OCI-LY7 (cell line): ENCODE data around the gene PRRT1B.

Experiments
- EZH2phosphoT487 ChIP-seq: fragments of 200-600 bp; sonication (generic); IDR thresholded peaks from 2 replicates; pipeline ENCODE4 v1.6.1; 2018; ENCODE audit warnings: low read depth, borderline replicate concordance, mild to moderate bottlenecking, mixed run types, antibody characterized with exemption, low read length, moderate library complexity, mixed read lengths
- TF ChIP-seq, protein P1 (sequence below): fragments of 200-600 bp; sonication (generic); conservative IDR thresholded peaks from 2 replicates; pipeline ENCODE4 v1.5.1; 2014; ENCODE audit warnings: mild to moderate bottlenecking, antibody characterized with exemption, low read length, moderate library complexity, mixed read lengths

DNA sequence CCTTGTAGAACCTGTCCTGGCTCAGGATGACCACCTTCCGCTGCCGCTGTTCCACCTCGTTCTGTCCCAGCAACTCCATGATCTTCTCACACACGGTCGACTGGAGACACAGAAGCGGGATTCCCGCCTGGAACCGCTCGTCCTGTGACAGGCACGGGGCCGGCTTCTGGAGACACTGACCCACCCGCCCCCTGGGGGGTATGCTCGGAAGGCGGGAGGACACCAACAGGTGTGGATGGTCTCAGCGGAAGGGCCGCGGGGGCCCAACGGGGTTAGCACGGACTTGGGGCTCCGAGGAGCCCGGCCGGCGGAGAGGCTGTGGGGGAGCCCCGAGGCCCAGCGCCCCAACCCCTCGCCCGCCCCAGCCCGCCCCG, 14.8 kb upstream of the PRRT1B start:
- TF ChIP-seq, protein P1, sequence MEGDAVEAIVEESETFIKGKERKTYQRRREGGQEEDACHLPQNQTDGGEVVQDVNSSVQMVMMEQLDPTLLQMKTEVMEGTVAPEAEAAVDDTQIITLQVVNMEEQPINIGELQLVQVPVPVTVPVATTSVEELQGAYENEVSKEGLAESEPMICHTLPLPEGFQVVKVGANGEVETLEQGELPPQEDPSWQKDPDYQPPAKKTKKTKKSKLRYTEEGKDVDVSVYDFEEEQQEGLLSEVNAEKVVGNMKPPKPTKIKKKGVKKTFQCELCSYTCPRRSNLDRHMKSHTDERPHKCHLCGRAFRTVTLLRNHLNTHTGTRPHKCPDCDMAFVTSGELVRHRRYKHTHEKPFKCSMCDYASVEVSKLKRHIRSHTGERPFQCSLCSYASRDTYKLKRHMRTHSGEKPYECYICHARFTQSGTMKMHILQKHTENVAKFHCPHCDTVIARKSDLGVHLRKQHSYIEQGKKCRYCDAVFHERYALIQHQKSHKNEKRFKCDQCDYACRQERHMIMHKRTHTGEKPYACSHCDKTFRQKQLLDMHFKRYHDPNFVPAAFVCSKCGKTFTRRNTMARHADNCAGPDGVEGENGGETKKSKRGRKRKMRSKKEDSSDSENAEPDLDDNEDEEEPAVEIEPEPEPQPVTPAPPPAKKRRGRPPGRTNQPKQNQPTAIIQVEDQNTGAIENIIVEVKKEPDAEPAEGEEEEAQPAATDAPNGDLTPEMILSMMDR, result no peak
- TF ChIP-seq EZH2phosphoT487, result no peak
